ENCODE results near the gene KCNQ4. TPM values are rescaled to one million over a fixed set of nuclear protein-coding genes. Genes with fewer than 3 reads are reported as not detected.

The KCNQ4 gene
- total and polyA plus RNA-seq, 2 donors (not counting 1 experiment from before 2014, with no cell fraction given): 0.16 to 0.20 TPM

- no peak overlapping the region for H3K9ac ChIP-seq (ENCODE audit: low read length)
- H3K79me2 ChIP-seq (ENCODE audit: control insufficient read depth, insufficient read depth, low read length): no peaks in the 10 kb centered on the region
- DNase-seq (no peak), ATAC-seq (ENCODE audit: low read depth) (no peak)
- no peak overlapping the region for H3K27ac ChIP-seq (ENCODE audit: low read length in 2 of 2)
- H2AFZ ChIP-seq (ENCODE audit: insufficient read depth, low read depth, low read length, poor library complexity, severe bottlenecking): no peak overlapping the region
- no peaks in the 10 kb centered on the region for H3K9me3 ChIP-seq (ENCODE audit: control extremely low read depth in 1 of 3, control insufficient read depth in 2 of 3, insufficient read depth in 1 of 3, low read length in 2 of 3)
- Mint-ChIP-seq H3K27ac (no peak overlapping the region), H3K4me1 (no peaks in the 10 kb centered on the region), H3K27me3 (peaks cover 36% of the 10 kb centered on the region), H3K4me3 (no peak overlapping the region), H3K9me3 (ENCODE audit: insufficient read depth) (no peaks in the 10 kb centered on the region)
- intact Hi-C loops (cut with micrococcal nuclease): no loop called here
- POLR2A ChIA-PET: no interaction called here
- no peaks in the 10 kb centered on the region for H3K36me3 ChIP-seq (replicated peaks in 1 of 2; ENCODE audit: control extremely low read depth in 1 of 2, control insufficient read depth in 1 of 2, extremely low read depth in 1 of 2, insufficient read depth in 2 of 2, low read length in 1 of 2)
- no peaks in the 10 kb centered on the region for H4K20me1 ChIP-seq (ENCODE audit: control insufficient read depth, insufficient read depth, low read length, poor library complexity, severe bottlenecking)
- CTCF ChIA-PET: interaction anchor here (0.8 to 2.2 kb wide), 2 partner anchors 15 to 61 kb away, joined by 3 to 9 read pairs; no protein-coding TSS in a partner anchor
- 92% methylated on average over 5 of the region's 13 CpGs for WGBS (ENCODE audit: insufficient coverage)
- H3K27me3 ChIP-seq (replicated peaks in 1 of 4; ENCODE audit: control extremely low read depth in 1 of 4, control insufficient read depth in 3 of 4, insufficient read depth in 4 of 4, low read length in 3 of 4): peaks cover 0 to 23% (median 8%) of the 10 kb centered on the region in 4 experiments
- H3K4me1 ChIP-seq (ENCODE audit: control insufficient read depth in 2 of 2, insufficient read depth in 2 of 2, low read length in 2 of 2): no peaks in the 10 kb centered on the region
- no peak overlapping the region for H3K4me3 ChIP-seq (ENCODE audit: control extremely low read depth in 1 of 5, extremely low read depth in 1 of 5, insufficient read depth in 1 of 5, low read depth in 2 of 5, low read length in 4 of 5)
- no peak for TF ChIP-seq EZH2 (IDR thresholded peaks at IDR 0.05; ENCODE audit: borderline replicate concordance, insufficient read depth, low read depth, low read length, poor library complexity, severe bottlenecking)
- TF ChIP-seq CTCF (IDR thresholded peaks at IDR 0.05): no peak
- H3K4me2 ChIP-seq (replicated peaks; ENCODE audit: low read depth, low read length, poor library complexity, severe bottlenecking): no peak overlapping the region
These were observed 6.3 kb downstream of the KCNQ4 start for GRCh38 chr1:40789661-40790430.

GRCh38 chr1:40792036-40792435 lies 8.4 kb downstream of the KCNQ4 start:
- H3K27ac ChIP-seq (ENCODE audit: low read length in 2 of 2): no peak overlapping the region
- H3K4me1 Mint-ChIP-seq: peaks cover 11% of the 10 kb centered on the region
- CTCF ChIA-PET: no interaction called here
- H2AFZ ChIP-seq (ENCODE audit: insufficient read depth, low read depth, low read length, poor library complexity, severe bottlenecking): no peak overlapping the region
- peaks cover 20% of the 10 kb centered on the region for H3K27me3 Mint-ChIP-seq
- TF ChIP-seq CTCF (IDR thresholded peaks at IDR 0.05): no peak
- no peak for TF ChIP-seq EZH2 (IDR thresholded peaks at IDR 0.05; ENCODE audit: borderline replicate concordance, insufficient read depth, low read depth, low read length, poor library complexity, severe bottlenecking)
- intact Hi-C loops (cut with micrococcal nuclease): no loop called here
- WGBS (ENCODE audit: insufficient coverage): 93% methylated on average over 4 of the region's 7 CpGs
- H3K4me3 ChIP-seq (ENCODE audit: control extremely low read depth in 1 of 5, extremely low read depth in 1 of 5, insufficient read depth in 1 of 5, low read depth in 2 of 5, low read length in 4 of 5): no peak overlapping the region
- H4K20me1 ChIP-seq (ENCODE audit: control insufficient read depth, insufficient read depth, low read length, poor library complexity, severe bottlenecking): no peaks in the 10 kb centered on the region
- H3K4me1 ChIP-seq (ENCODE audit: control insufficient read depth in 2 of 2, insufficient read depth in 2 of 2, low read length in 2 of 2): peaks cover 0 to 9% of the 10 kb centered on the region in 2 donors
- POLR2A ChIA-PET: no interaction called here
- no peak overlapping the region for H3K4me3 Mint-ChIP-seq
- no peaks in the 10 kb centered on the region for H3K36me3 ChIP-seq (replicated peaks in 1 of 2; ENCODE audit: control extremely low read depth in 1 of 2, control insufficient read depth in 1 of 2, extremely low read depth in 1 of 2, insufficient read depth in 2 of 2, low read length in 1 of 2)
- no peaks in the 10 kb centered on the region for H3K79me2 ChIP-seq (ENCODE audit: control insufficient read depth, insufficient read depth, low read length)
- no peaks in the 10 kb centered on the region for H3K9me3 ChIP-seq (ENCODE audit: control extremely low read depth in 1 of 3, control insufficient read depth in 2 of 3, insufficient read depth in 1 of 3, low read length in 2 of 3)
- no peak overlapping the region for H3K27ac Mint-ChIP-seq
- H3K9ac ChIP-seq (ENCODE audit: low read length): no peak overlapping the region
- no peak overlapping the region for H3K4me2 ChIP-seq (replicated peaks; ENCODE audit: low read depth, low read length, poor library complexity, severe bottlenecking)
- H3K27me3 ChIP-seq (replicated peaks in 1 of 4; ENCODE audit: control extremely low read depth in 1 of 4, control insufficient read depth in 3 of 4, insufficient read depth in 4 of 4, low read length in 3 of 4): peaks cover 0 to 3% (median 0%) of the 10 kb centered on the region in 4 experiments
- no peaks in the 10 kb centered on the region for H3K9me3 Mint-ChIP-seq (ENCODE audit: insufficient read depth)
- no peak for DNase-seq
- ATAC-seq (ENCODE audit: low read depth): no peak

All from B cell (primary cell).